Measurements from ENCODE around the gene BNIP1.

Gene BNIP1

GRCh38 chr5:173210877-173211276 is 66.5 kb downstream of the BNIP1 start:
- no peak for TF ChIP-seq CTCF (IDR thresholded peaks at IDR 0.05; ENCODE audit: insufficient read depth, missing control alignments)
- no peak for FAIRE-seq
- DNase-seq (ENCODE audit: insufficient read length, low spot score), result no peak

DNA sequence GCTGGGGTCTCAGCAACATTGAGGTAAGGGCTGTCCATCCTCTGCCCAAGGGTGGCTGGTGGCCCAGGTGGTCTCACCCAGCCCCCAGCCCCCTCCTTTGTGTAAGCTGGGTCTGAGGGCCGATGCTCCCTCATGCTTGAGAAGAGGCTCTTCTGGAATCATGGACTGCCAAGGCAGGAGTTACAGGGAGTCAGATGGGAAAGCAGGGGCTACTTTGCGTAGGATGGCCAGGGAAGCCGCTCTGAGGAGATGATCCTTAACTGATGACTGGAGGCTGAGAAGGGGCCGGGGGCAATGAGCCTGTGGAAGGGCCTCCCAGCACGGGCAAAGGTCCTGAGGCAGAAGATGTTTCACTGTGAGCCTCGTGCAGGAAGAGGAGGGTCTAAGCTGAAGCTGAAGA is 67.0 kb downstream of the BNIP1 start:
- DNase-seq (ENCODE audit: insufficient read length, low spot score) (no peak), FAIRE-seq (no peak)
- TF ChIP-seq CTCF (IDR thresholded peaks at IDR 0.05; ENCODE audit: insufficient read depth, missing control alignments), result no peak

DNA sequence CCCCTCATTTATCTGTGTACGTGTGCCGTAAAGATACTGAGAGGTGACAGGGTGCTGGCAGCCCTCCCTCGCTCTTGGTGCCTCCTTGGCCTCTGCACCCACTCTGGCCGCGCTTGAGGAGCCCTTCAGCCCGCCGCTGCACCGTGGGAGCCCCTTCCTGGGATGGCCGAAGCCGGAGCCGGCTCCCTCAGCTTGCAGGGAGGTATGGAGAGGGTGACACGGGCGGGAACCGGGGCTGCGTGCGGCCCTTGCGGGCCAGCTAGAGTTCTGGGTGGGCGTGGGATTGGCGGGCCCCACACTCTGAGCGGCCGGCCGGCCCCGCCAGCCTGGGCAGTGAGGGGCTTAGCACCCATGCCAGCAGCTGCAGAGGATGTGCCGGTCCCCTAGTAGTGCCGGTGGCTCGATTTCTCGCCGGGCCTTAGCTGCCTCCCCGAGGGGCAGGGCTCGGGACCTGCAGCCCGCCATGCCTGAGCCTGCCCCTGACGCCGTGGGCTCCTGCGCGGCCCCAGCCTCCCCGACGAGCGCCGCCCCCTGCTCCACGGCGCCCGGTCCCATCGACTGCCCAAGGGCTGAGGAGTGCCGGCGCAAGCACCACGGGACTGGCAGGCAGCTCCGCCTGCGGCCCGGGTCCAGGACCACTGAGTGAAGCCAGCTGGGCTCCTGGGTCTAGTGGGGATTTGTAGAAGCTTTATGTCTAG is 69.1 kb downstream of the BNIP1 start:
- FAIRE-seq, result no peak

More for the DNA sequence above, 69.1 kb downstream of the BNIP1 start:
- no peak for DNase-seq (ENCODE audit: insufficient read length, low spot score)
- no peak for TF ChIP-seq CTCF (IDR thresholded peaks at IDR 0.05; ENCODE audit: insufficient read depth, missing control alignments)

All from D721Med (cell line).